Suprapubic skin (tissue), 4 donors: ENCODE results near the gene COG4.

Experiments
- EP300 ChIP-seq: sonication (generic); formaldehyde crosslinking; IDR thresholded peaks from one replicate; pipeline ENCODE4 v1.6.1; 2017; ENCODE audit warnings: antibody characterized with exemption
- POLR2AphosphoS5 ChIP-seq, 3 donors: sonication (generic); formaldehyde crosslinking; IDR thresholded peaks; one replicate each; pipeline ENCODE4 v1.6.1; 2017; ENCODE audit warnings: antibody characterized with exemption in 3 of 3
- TF ChIP-seq, protein P1 (sequence below), 2 donors: fragments of 200-600 bp in 1 of 2; fragments of 450-650 bp in 1 of 2; sonication (generic) in 1 of 2; IDR thresholded peaks; one replicate each; pipeline ENCODE4 v1.5.1; 2016 to 2019; ENCODE audit warnings: antibody characterized with exemption in 2 of 2, mild to moderate bottlenecking in 1 of 2, moderate library complexity in 1 of 2

DNA sequence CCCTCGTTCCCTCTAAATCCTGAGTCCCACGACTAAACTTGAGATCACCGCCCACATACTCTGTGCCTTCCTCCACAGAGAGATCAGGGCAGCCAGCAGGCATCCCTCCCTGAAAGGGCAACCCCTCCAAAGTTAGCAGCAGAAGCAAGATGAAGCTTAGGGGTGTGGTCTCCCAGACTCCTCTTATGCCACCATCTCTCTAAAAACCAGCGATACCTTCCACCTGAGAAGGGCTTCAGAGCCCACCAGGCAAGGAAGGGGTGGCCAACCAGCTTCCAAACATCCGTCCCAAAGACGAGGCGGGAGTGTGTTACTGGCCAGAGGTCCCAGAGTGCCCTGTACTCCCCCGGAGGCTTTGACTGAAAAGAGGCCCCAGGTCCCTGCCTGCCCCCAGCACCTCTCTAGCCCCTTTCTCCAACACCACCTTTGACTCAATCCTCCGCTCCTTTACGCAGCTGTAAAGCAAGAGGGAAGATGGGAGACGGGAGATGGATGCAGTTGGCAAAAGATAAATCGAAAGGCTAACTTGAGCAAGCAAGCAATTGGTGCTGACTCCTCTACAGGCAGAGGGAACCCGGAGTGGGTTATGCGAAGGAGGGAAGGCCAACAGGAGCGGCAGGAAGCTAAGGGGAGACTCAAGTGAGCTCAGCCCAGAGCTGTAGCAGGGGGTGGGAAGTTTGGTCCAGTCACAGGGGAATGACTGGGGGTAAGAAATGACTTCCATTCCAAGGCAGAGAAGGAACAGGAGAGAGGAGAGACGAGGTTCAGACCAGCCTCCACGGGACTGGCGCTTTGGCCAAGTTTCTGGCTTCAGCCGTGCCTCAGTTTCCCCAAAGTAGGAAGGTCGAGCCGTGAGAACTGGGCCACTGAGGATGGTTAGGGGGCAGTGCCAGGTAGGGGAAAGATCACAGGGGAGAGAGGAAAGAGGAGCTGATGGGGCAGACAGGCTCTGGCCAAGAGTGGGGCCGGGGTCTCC lies 85.5 kb downstream of the COG4 start:
- TF ChIP-seq, protein P1, sequence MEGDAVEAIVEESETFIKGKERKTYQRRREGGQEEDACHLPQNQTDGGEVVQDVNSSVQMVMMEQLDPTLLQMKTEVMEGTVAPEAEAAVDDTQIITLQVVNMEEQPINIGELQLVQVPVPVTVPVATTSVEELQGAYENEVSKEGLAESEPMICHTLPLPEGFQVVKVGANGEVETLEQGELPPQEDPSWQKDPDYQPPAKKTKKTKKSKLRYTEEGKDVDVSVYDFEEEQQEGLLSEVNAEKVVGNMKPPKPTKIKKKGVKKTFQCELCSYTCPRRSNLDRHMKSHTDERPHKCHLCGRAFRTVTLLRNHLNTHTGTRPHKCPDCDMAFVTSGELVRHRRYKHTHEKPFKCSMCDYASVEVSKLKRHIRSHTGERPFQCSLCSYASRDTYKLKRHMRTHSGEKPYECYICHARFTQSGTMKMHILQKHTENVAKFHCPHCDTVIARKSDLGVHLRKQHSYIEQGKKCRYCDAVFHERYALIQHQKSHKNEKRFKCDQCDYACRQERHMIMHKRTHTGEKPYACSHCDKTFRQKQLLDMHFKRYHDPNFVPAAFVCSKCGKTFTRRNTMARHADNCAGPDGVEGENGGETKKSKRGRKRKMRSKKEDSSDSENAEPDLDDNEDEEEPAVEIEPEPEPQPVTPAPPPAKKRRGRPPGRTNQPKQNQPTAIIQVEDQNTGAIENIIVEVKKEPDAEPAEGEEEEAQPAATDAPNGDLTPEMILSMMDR (IDR thresholded peaks at IDR 0.05): no peak
- no peak for TF ChIP-seq POLR2AphosphoS5 (IDR thresholded peaks at IDR 0.05)
- no peak for TF ChIP-seq EP300
